Right cardiac atrium (tissue), 5 donors: Measurements from ENCODE around the gene MRPS12. TPM values are rescaled to one million over a fixed set of nuclear protein-coding genes. Genes with fewer than 3 reads are reported as not detected.
"Not testable (repeated sequence)": the region's sequence is repeated elsewhere in the genome, so short reads cannot be mapped to it uniquely, and the experiment has no call there.

Experiments
- ATAC-seq, 2 donors: fragments of 200-7000 bp; cut with Tn5 transposase; one replicate each; pipeline versions ENCODE4 v1.8.0 to v1.9.1; 2020; ENCODE audit warnings: moderate library complexity in 2 of 2, mild to moderate bottlenecking in 1 of 2
- DNase-seq, 3 donors: peaks; one replicate each; pipeline ENCODE4 v3.0.0-alpha.2; 2020
- H3K27ac ChIP-seq: one replicate; pipeline ENCODE4 v1.5.1; 2013; ENCODE audit warnings: mild to moderate bottlenecking, low read length, control low read depth, moderate library complexity
- H3K27me3 ChIP-seq: one replicate; pipeline ENCODE4 v1.6.1; 2013; ENCODE audit not compliant: control insufficient read depth, insufficient read depth
- H3K4me1 ChIP-seq: one replicate; pipeline ENCODE4 v1.6.1; 2013; ENCODE audit warnings: low read length; ENCODE audit not compliant: control insufficient read depth, insufficient read depth
- H3K4me3 ChIP-seq: one replicate; pipeline ENCODE4 v1.5.1; 2013; ENCODE audit warnings: low read length, control low read depth
- H3K9me3 ChIP-seq: one replicate; pipeline ENCODE4 v1.6.1; 2013; ENCODE audit warnings: low read length; ENCODE audit not compliant: control insufficient read depth
- WGBS: extraction: QIAGEN DNeasy Blood & Tissue Kit; methylation state at CpG from one replicate; pipeline ENCODE4 v1.1.7; 2013; 5-methylcytosine and 5-hydroxymethylcytosine counted together
- intact Hi-C, 4 donors: fragments of 100-400 bp; cut with DNase I; formaldehyde crosslinking; loops; one replicate each; pipeline versions ENCODE4 v1.11.0 to v1.14.0; 2022 to 2023
- polyA plus RNA-seq: library from polyadenylated mRNA; stranded (reverse); fragments of 200-250 nt; gene quantifications from one replicate; pipeline ENCODE4 v1.2.3, GENCODE V29; 2013
- total RNA-seq, 4 donors: library from RNA; stranded (reverse); fragmentation: NEBNext Ultra II Directional; extraction: Animal tissue kit (Norgen Biotek cat#: 25700); gene quantifications; one replicate each; pipeline ENCODE4 v1.2.1, GENCODE V29; 2021
- donor health status: healthy with polysubstance abuse.
- donor health status: DM: no; HTN: yes; CAD: no.
- donor health status: DM: no; HTN: no; CAD: no.
- donor health status: DM: no; HTN: yes; CAD: no; lungs with severe emphysema.
- donor health status: DM: yes; HTN: yes; CAD: no.

Gene MRPS12
- total and polyA plus RNA-seq, 5 donors: 49.9 to 80.5 (median 62.2) TPM

- no peak overlapping the region for H3K4me3 ChIP-seq
- DNase-seq: no peak
- H3K9me3 ChIP-seq: no peaks in the 10 kb centered on the region
- intact Hi-C loops: no loop called here
- no peak for ATAC-seq
- no peak overlapping the region for H3K27ac ChIP-seq
- WGBS: 71% methylated on average over 4 of the region's 4 CpGs
- peaks cover 5% of the 10 kb centered on the region for H3K4me1 ChIP-seq
- H3K27me3 ChIP-seq: no peaks in the 10 kb centered on the region
These were observed 22.9 kb downstream of the MRPS12 start for GRCh38 chr19:38953677-38954076.

DNA sequence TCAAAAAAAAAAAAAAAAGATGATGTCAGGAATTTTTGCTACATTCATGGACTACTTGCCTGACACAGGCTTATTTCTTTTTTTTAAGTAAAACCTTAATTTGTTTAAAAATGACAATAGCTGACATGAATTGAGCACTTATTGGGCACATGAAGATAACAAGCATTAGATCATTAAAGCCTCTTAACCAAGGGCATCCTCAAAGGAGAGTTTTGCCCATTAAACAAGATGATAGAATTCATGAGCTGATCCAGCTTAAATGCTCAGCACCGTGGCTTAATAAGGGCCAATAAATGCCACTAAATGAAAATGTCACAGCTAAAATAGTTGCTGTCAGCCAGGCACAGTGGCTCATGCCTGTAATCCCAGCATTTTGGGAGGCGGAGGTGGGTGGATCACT, 25.5 kb downstream of the MRPS12 start:
- intact Hi-C loops: no loop called here
- no peak for DNase-seq
- Histone ChIP-seq H3K27ac (no peak overlapping the region), H3K27me3 (no peaks in the 10 kb centered on the region), H3K4me1 (no peaks in the 10 kb centered on the region), H3K9me3 (no peaks in the 10 kb centered on the region), H3K4me3 (no peak overlapping the region)
- WGBS: 90% methylated on average over 2 of the region's 2 CpGs
- ATAC-seq: no peak

GRCh38 chr19:38958301-38958700, 27.6 kb downstream of the MRPS12 start:
- intact Hi-C loops: no loop called here
- 95% methylated on average over 2 of the region's 2 CpGs for WGBS

DNA sequence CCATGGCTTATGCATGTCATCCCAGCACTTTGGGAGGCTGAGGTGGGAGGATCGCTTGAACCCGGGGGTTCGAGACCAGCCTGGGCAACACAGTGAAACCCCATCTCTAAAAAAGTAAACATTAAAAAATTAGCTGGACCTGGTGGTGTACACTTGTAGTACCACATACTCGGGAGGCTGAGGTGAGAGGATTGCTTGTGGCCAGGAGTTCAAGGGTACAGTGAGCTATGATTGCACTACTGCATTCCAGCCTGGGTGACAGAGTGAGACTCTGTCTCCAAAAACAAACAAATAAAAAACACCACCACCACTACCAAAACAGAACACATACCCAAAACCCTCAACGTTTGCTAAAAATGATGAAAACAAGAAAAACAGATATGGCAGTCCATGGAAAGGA, 28.9 kb downstream of the MRPS12 start:
- Histone ChIP-seq H3K27me3 (no peaks in the 10 kb centered on the region), H3K4me3 (no peak overlapping the region), H3K4me1 (no peaks in the 10 kb centered on the region), H3K27ac (no peak overlapping the region), H3K9me3 (no peaks in the 10 kb centered on the region)
- WGBS: 88% methylated on average over 5 of the region's 5 CpGs
- ATAC-seq (no peak), DNase-seq (no peak)
- intact Hi-C loops: loop anchor here in 1 of 4 donors (5.0 kb wide), 1 partner anchor 373 kb away; no protein-coding TSS in a partner anchor

More at GRCh38 chr19:38958301-38958700, 27.6 kb downstream of the MRPS12 start:
- ATAC-seq (no peak), DNase-seq (no peak)
- Histone ChIP-seq H3K4me1 (no peaks in the 10 kb centered on the region), H3K27ac (no peak overlapping the region), H3K4me3 (no peak overlapping the region), H3K9me3 (no peaks in the 10 kb centered on the region), H3K27me3 (no peaks in the 10 kb centered on the region)

DNA sequence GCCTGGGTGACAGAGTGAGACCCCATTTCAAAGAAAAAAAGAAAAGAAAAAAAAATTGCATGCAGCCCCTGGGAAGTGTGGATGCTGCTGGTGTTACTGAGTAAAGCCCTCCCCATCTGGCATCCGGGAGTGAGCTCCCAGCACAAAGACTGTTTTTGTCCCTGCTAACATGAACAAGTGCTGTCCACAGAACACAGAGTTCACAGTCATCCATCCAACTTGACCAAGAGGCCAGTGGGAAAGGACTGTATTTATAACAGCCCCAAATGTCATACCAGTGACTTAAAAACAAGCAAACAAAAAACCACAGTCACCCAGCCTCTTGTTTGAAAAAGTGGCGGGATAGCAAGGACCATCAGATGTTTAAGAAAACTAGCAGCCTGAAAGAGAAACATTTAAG, 34.0 kb downstream of the MRPS12 start:
- H3K27ac ChIP-seq: no peak overlapping the region
- ATAC-seq (no peak), DNase-seq (no peak)
- WGBS: 91% methylated on average over 2 of the region's 2 CpGs
- no peaks in the 10 kb centered on the region for H3K4me1 ChIP-seq
- intact Hi-C loops: loop anchor here in 1 of 4 donors (5.0 kb wide), 1 partner anchor 368 kb away; no protein-coding TSS in a partner anchor
- H3K4me3 ChIP-seq: no peak overlapping the region
- no peaks in the 10 kb centered on the region for H3K27me3 ChIP-seq
- H3K9me3 ChIP-seq: no peaks in the 10 kb centered on the region

DNA sequence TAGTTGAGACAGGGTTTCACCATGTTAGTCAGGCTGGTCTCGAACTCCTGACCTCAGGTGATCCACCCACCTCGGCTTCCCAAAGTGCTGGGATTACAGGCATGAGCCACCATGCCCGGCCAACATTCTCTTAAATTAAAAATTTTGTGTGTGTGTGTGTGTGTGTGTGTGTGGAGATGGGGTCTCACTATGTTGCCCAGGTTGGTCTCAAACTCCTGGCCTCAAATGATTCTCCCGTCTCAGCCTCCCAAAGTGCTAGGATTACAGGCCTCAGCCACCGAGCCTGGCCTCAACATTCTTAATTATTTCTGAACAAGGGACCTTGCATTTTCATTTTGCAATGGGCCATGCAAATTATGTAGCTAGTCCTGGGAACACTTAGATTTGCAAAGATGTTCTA, 35.4 kb downstream of the MRPS12 start:
- H3K27ac ChIP-seq, H3K4me3 ChIP-seq, intact Hi-C loops, ATAC-seq, H3K9me3 ChIP-seq, H3K4me1 ChIP-seq, DNase-seq, H3K27me3 ChIP-seq: not testable (repeated sequence)
- WGBS: 96% methylated on average over 5 of the region's 5 CpGs

DNA sequence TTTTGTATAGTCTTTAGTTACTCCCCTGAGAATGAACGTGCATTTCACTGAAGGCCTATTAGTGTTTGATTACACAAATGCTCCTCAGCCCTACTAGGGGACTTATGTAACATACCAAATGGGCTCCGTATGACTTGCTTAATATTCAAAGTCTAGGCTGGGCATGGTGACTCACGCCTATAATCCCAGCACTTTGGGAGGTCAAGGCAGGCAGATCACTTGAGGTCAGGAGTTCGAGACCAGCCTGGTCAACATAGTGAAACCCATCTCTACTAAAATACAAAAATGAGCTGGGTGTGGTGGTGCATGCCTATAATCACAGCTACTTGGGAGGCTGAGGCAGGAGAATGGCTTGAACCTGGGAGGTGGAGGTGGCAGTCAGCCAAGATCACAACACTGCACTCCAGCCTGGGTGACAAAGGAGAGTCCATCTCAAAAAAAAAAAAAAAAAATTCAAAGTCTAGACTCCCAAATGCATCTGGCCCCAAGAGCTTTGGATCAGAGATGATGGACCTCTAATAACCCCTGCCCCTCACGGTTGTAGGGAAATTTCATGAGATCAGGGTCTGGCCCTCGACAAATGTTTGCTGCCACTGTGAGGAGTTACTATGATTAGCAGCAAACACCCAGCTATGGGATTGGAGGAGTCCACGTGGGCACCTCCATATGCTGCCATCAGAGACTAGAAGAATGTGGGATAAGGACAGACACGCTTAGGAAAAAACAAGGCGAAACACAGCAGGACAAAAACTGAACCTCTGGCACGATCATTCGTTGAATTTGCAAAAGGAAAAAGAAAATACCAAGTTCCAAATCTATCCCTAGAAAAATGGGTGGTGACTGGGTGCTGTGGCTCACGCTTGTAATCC, 40.2 kb downstream of the MRPS12 start:
- intact Hi-C loops: no loop called here
- Histone ChIP-seq H3K4me3 (no peak overlapping the region), H3K27ac (no peak overlapping the region), H3K27me3 (no peaks in the 10 kb centered on the region), H3K4me1 (no peaks in the 10 kb centered on the region), H3K9me3 (no peaks in the 10 kb centered on the region)
- 79% methylated on average over 12 of the region's 12 CpGs for WGBS
- ATAC-seq: no peak
- DNase-seq: no peak

- no peaks in the 10 kb centered on the region for H3K4me1 ChIP-seq
- intact Hi-C loops: no loop called here
- H3K4me3 ChIP-seq: no peak overlapping the region
- WGBS: 85% methylated on average over 2 of the region's 2 CpGs
- H3K9me3 ChIP-seq: no peaks in the 10 kb centered on the region
- H3K27ac ChIP-seq: no peak overlapping the region
- ATAC-seq (no peak), DNase-seq (no peak)
- no peaks in the 10 kb centered on the region for H3K27me3 ChIP-seq
These were observed 40.9 kb downstream of the MRPS12 start for GRCh38 chr19:38971672-38972071.

- WGBS: 29% methylated on average over 19 of the region's 19 CpGs
- Histone ChIP-seq H3K4me1 (no peaks in the 10 kb centered on the region), H3K4me3 (peak overlapping the region; percentile 83), H3K9me3 (no peaks in the 10 kb centered on the region), H3K27ac (peak overlapping the region; percentile 95), H3K27me3 (no peaks in the 10 kb centered on the region)
- DNase-seq: no peak
- intact Hi-C loops: no loop called here
- no peak for ATAC-seq
These were observed 44.0 kb downstream of the MRPS12 start for GRCh38 chr19:38974624-38975213.

- Histone ChIP-seq H3K27ac (peak within 1 kb of the TSS; percentile 95), H3K4me1 (no peaks in the 10 kb centered on the region), H3K4me3 (peak within 1 kb of the TSS; percentile 83), H3K9me3 (no peaks in the 10 kb centered on the region), H3K27me3 (no peaks in the 10 kb centered on the region)
- 2% methylated on average over 61 of the region's 63 CpGs for WGBS
- DNase-seq (peak; percentile 68 to 88 (median 88)), ATAC-seq (peak; percentile 93)
- intact Hi-C loops: no loop called here
These were observed 44.6 kb downstream of the MRPS12 start, which contains the start of gene FBXO17 for GRCh38 chr19:38975214-38975860. Gene FBXO17 (minus strand): TSS chr19:38975742. CDS start chr19:38950319, 25,423 bp downstream.

GRCh38 chr19:38975861-38976271, 45.1 kb downstream of the MRPS12 start:
- 3% methylated on average over 22 of the region's 22 CpGs for WGBS
- Histone ChIP-seq H3K4me3 (peak overlapping the region; percentile 83), H3K4me1 (no peaks in the 10 kb centered on the region), H3K27me3 (no peaks in the 10 kb centered on the region), H3K27ac (peak overlapping the region; percentile 46), H3K9me3 (no peaks in the 10 kb centered on the region)
- no peak for DNase-seq
- peak; percentile 62 to 68 for ATAC-seq
- intact Hi-C loops: no loop called here
